ENCODE results near the gene CRAMP1. TPM values are rescaled to one million over a fixed set of nuclear protein-coding genes. Genes with fewer than 3 reads are reported as not detected.
"Not testable (repeated sequence)": the region's sequence is repeated elsewhere in the genome, so short reads cannot be mapped to it uniquely, and the experiment has no call there.

CRAMP1 gene
- polyA plus RNA-seq, 3 donors: 20.0 to 30.0 (median 21.2) TPM

GRCh38 chr16:1718236-1718635, 106.1 kb downstream of the CRAMP1 start:
- not testable (repeated sequence) for DNase-seq (ENCODE audit: extremely low read depth in 1 of 11, low read depth in 9 of 11, low spot score in 4 of 11)

DNA sequence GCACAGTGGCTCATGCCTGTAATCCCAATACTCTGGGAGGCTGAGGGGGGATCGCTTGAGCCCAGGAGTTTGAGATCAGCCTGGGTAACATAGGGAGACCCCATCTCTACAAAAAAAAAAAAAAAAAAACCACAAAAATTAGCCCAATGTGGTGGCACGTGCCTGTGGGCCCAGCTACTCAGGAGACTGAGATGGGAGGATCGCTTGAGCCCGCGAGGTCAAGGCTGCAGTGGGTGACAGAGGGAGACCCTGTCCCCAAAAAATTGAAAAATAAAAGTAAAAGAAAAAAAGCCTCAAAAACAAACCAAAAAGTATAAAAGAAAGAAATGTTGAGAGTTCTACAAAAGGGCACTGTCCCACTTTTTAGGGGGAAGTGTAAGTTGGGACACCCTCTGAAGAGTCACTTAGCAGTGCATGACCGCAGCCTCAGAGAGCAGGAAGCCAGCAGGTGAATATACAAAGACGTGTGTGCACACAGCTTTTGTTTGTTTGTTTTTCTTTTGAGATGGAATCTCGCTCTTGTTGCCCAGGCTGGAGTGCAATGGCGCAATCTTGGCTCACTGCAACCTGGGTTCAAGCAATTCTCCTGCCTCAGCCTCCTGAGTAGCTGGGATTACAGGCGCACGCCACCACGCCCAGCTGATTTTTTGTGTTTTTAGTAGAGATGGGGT, 107.5 kb downstream of the CRAMP1 start:
- not testable (repeated sequence) for DNase-seq (ENCODE audit: extremely low read depth in 1 of 11, low read depth in 9 of 11, low spot score in 4 of 11)

DNA sequence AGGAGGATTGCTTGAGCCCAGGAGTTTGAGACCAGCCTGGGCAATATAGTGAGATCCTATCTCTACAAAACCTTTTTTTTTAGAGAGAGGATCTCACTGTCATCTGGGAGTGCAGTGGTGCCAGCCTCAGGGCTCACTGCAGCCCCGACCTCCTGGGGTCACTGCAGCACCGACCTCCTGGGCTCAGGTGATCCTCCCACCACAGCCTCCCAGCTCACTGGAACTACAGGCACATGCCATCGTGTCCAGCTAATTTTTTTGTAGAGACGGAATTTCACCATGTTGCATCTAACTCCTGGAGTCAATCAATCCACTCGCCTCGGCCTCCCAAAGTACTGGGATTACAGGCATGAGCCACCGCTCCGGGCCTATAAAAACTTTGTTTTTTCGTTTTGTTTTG, 109.2 kb downstream of the CRAMP1 start:
- no peak for DNase-seq (ENCODE audit: extremely low read depth in 1 of 11, low read depth in 9 of 11, low spot score in 4 of 11)

DNA sequence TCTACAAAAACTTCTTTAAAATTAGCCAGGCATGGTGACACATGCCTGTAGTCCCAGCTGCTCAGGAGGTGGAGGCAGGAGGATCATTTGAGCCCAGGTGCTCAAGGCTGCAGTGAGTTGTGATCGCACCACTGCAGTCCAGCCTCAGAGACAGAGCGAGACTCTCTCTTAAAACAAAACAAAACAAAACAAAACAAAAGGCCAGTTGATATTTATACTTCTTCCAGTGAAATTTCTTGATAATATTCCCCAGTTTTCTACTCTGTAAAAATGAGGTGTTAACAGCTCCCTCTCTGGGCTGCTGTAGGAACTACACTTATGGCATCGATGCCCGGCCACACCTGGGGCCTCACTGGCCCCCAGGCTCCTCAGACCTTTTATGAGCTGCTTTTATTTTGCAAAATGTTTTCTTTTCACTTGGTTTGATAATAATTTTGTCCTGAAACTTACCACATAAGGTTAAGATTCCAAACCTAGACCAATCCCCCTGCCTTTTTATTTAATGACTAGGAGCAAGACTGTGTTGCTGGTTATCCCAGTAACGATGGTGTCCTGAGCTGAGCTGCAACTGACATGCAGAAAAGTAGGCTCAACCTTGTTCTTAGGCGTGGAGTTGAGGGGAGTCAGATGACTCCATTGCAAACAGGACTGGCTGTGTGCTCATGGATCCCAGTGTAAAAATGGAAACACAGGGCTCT, 111.4 kb downstream of the CRAMP1 start:
- DNase-seq (ENCODE audit: extremely low read depth in 1 of 11, low read depth in 9 of 11, low spot score in 4 of 11): peak in 2 of 11 donors; percentile 14 to 17

- no peak for DNase-seq (ENCODE audit: extremely low read depth in 1 of 11, low read depth in 9 of 11, low spot score in 4 of 11)
Observed at GRCh38 chr16:1724491-1724890, 112.3 kb downstream of the CRAMP1 start.

- no peak for DNase-seq (ENCODE audit: extremely low read depth in 1 of 11, low read depth in 9 of 11, low spot score in 4 of 11)
Observed at GRCh38 chr16:1726661-1727502, 114.7 kb downstream of the CRAMP1 start.

Other genes with a start within 250 kb of the CRAMP1 start
- gene UNKL, start 197.7 kb upstream of the CRAMP1 start, polyA plus RNA-seq (ENCODE audit: insufficient read length in 3 of 3): 10 to 100 TPM; 16.2 to 30.6 (median 20.0) TPM
- gene UQCC4, start 191.6 kb upstream of the CRAMP1 start, polyA plus RNA-seq (ENCODE audit: insufficient read length in 3 of 3): 10 to 100 TPM; 11.4 to 16.3 (median 13.6) TPM
- gene PERCC1, start 181.3 kb upstream of the CRAMP1 start, polyA plus RNA-seq (ENCODE audit: insufficient read length in 3 of 3): not detected
- 1 to 10 TPM; 2.0 to 3.9 (median 3.6) TPM for gene CCDC154, start 167.8 kb upstream of the CRAMP1 start, polyA plus RNA-seq (ENCODE audit: insufficient read length in 3 of 3)
- 10 to 100 TPM; 44.9 to 62.2 (median 51.7) TPM for gene CLCN7, start 137.3 kb upstream of the CRAMP1 start, polyA plus RNA-seq (ENCODE audit: insufficient read length in 3 of 3)
- gene PTX4, start 123.4 kb upstream of the CRAMP1 start, polyA plus RNA-seq (ENCODE audit: insufficient read length in 3 of 3): under 1 TPM in 1 of 3 donors, not detected in 2; 0.09 TPM
- 10 to 100 TPM; 24.1 to 46.2 (median 38.0) TPM for gene TELO2, start 119.0 kb upstream of the CRAMP1 start, polyA plus RNA-seq (ENCODE audit: insufficient read length in 3 of 3)
- 10 to 100 TPM; 15.9 to 23.6 (median 22.6) TPM for gene TMEM204, start 78.7 kb upstream of the CRAMP1 start, polyA plus RNA-seq (ENCODE audit: insufficient read length in 3 of 3)
- 10 to 100 TPM; 36.2 to 45.5 (median 44.1) TPM for gene IFT140, start 288 bp upstream of the CRAMP1 start, polyA plus RNA-seq (ENCODE audit: insufficient read length in 3 of 3)
- gene JPT2, start 65.9 kb downstream of the CRAMP1 start, polyA plus RNA-seq (ENCODE audit: insufficient read length in 3 of 3): 10 to 100 TPM; 75.6 to 82.4 (median 80.4) TPM
- 10 to 100 TPM; 47.2 to 91.9 (median 57.6) TPM for gene MAPK8IP3, start 93.8 kb downstream of the CRAMP1 start, polyA plus RNA-seq (ENCODE audit: insufficient read length in 3 of 3)
- 10 to 100 TPM; 16.7 to 39.0 (median 37.8) TPM for gene NME3, start 159.2 kb downstream of the CRAMP1 start, polyA plus RNA-seq (ENCODE audit: insufficient read length in 3 of 3)
- gene EME2, start 160.4 kb downstream of the CRAMP1 start, polyA plus RNA-seq (ENCODE audit: insufficient read length in 3 of 3): 10 to 100 TPM in 2 of 3 donors, 1 to 10 TPM in 1; 8.1 to 15.4 (median 11.1) TPM
- 10 to 100 TPM; 57.0 to 91.2 (median 74.7) TPM for gene MRPS34, start 160.8 kb downstream of the CRAMP1 start, polyA plus RNA-seq (ENCODE audit: insufficient read length in 3 of 3)
- 10 to 100 TPM; 28.2 to 49.1 (median 46.0) TPM for gene SPSB3, start 170.2 kb downstream of the CRAMP1 start, polyA plus RNA-seq (ENCODE audit: insufficient read length in 3 of 3)
- gene NUBP2, start 170.6 kb downstream of the CRAMP1 start, polyA plus RNA-seq (ENCODE audit: insufficient read length in 3 of 3): 10 to 100 TPM; 28.2 to 53.9 (median 51.0) TPM
- gene IGFALS, start 181.3 kb downstream of the CRAMP1 start, polyA plus RNA-seq (ENCODE audit: insufficient read length in 3 of 3): 1 to 10 TPM; 1.4 to 4.0 (median 2.1) TPM
- 10 to 100 TPM; 31.3 to 43.8 (median 42.3) TPM for gene HAGH, start 214.5 kb downstream of the CRAMP1 start, polyA plus RNA-seq (ENCODE audit: insufficient read length in 3 of 3)
- 10 to 100 TPM; 36.4 to 44.8 (median 37.8) TPM for gene FAHD1, start 214.8 kb downstream of the CRAMP1 start, polyA plus RNA-seq (ENCODE audit: insufficient read length in 3 of 3)

Data from renal cortex interstitium (tissue), 11 donors.